ENCODE measurements around the gene IMMP2L. TPM values are rescaled to one million over a fixed set of nuclear protein-coding genes. Genes with fewer than 3 reads are reported as not detected.

IMMP2L gene
- total RNA-seq, 1 experiment from 2014 or later = 12.8 TPM

DNA sequence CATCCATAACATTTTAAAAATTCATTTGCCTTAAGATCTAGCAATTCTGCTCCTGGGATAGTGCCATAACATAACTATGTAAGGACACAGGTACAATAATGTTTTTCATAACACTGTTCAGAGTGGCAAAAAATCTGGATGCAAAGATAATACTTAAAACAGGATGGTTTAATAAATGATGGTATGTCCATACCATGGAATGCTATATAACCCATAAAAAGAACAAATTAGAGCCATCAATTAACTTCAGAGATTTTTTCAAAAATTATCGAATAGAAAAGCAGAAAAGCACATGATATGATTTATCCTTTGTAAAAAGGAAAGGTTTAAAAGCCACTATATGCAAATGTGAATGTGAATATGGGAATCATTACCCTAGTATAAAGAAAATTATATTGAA lies 664.8 kb downstream of the IMMP2L start:
- H3K4me3 ChIP-seq = no peak overlapping the region
- H3K27ac ChIP-seq = no peak overlapping the region
- no peaks in the 10 kb centered on the region for H3K36me3 ChIP-seq
- H3K4me1 ChIP-seq = no peaks in the 10 kb centered on the region
- 0 out of 2 replicates have a peak, but pooled peaks cover 4% of the 10 kb centered on the region for H3K9me3 ChIP-seq (replicated peaks)
- DNase-seq = no peak
- H3K27me3 ChIP-seq = no peaks in the 10 kb centered on the region

DNA sequence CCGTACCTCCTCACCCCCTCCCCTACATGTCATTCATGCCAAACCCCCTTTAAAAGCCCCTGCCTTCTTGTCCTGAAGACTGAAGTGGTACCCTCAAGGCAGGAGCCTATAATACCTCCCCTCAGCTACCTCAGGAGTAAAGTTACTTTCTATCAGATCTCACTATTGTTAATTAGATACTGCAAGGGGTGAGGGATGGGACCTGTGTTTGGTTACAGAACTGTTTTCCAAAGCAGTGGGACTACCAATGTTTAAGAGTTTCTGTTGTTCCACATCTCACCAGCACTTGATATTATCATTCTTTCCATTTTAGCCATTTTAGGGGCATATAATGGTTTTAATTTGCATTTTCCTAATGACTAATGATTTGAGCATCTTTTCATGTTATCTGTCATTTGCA lies 668.2 kb downstream of the IMMP2L start:
- Histone ChIP-seq H3K4me3 (no peak overlapping the region), H3K4me1 (no peaks in the 10 kb centered on the region), H3K36me3 (no peaks in the 10 kb centered on the region), H3K27ac (no peak overlapping the region), H3K9me3 (replicated peaks) (0 out of 2 replicates have a peak, but pooled peaks cover 4% of the 10 kb centered on the region), H3K27me3 (no peaks in the 10 kb centered on the region)
- no peak for DNase-seq

DNA sequence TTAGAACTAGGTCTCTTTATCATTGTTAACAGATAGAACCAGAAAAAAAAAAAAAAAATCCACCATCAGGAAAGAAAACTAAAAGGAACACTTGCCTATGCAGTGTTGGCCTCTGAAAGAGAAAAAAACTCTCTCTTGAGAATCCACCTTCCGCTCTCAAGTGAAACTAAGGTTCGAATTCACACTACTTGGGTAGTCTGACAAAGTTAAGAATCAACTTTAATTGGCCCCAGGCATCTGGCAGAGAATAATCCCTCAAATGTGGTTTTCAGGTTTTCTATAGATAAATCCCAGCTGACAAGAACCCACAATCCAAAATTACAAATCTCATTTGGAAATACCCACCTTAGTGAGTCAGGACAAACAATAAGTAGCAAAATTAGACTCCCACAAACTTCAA lies 671.1 kb downstream of the IMMP2L start:
- no peaks in the 10 kb centered on the region for H3K9me3 ChIP-seq (replicated peaks)
- no peaks in the 10 kb centered on the region for H3K4me1 ChIP-seq
- DNase-seq = no peak

DNA sequence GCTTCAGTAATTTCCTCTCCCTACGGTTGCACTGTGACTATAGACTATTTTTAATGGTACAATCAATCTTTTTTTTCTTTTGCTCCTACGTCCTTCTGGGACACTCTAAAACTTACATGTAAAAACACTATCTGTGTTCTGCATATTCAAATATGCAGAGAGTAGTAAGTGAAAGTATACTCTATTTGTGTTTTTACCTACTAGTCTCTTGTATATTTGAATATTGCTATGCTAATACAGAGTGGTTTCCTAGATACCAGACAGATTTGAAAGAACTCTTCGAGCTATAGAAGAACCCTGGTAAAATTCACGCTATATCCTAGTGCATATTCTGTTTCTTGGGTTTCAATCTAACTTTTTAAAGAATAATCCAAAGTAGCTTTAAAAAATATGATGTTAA lies 672.2 kb downstream of the IMMP2L start:
- H3K4me1 ChIP-seq = no peaks in the 10 kb centered on the region
- H3K27me3 ChIP-seq = no peaks in the 10 kb centered on the region

More for the DNA sequence above, 671.1 kb downstream of the IMMP2L start:
- no peaks in the 10 kb centered on the region for H3K36me3 ChIP-seq
- H3K27me3 ChIP-seq = no peaks in the 10 kb centered on the region
- H3K27ac ChIP-seq = no peak overlapping the region
- no peak overlapping the region for H3K4me3 ChIP-seq

DNA sequence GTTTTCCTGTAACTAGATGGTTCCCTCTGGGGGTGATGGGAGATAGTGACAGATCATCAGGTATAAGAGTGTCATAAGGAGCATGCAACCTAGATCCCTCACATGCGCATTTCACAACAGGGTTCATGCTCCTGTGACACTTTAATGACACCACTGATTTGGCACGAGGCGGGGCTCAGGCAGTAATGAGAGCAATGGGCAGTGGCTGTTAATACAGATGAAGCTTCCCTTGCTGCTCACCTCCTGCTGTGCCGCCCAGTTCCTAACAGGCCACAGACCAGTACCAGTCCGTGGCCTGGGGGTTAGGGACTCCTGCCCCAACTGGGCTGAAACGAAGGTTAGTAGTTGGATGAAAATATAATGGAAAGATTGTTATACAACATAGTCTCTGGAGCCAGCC lies 673.0 kb downstream of the IMMP2L start:
- H3K9me3 ChIP-seq (replicated peaks) = no peaks in the 10 kb centered on the region
- no peaks in the 10 kb centered on the region for H3K27me3 ChIP-seq
- no peaks in the 10 kb centered on the region for H3K4me1 ChIP-seq
- DNase-seq = no peak
- no peaks in the 10 kb centered on the region for H3K36me3 ChIP-seq
- H3K27ac ChIP-seq = no peak overlapping the region
- no peak overlapping the region for H3K4me3 ChIP-seq

More for the DNA sequence above, 672.2 kb downstream of the IMMP2L start:
- no peaks in the 10 kb centered on the region for H3K9me3 ChIP-seq (replicated peaks)
- DNase-seq = no peak
- no peaks in the 10 kb centered on the region for H3K36me3 ChIP-seq
- no peak overlapping the region for H3K4me3 ChIP-seq
- H3K27ac ChIP-seq = no peak overlapping the region

DNA sequence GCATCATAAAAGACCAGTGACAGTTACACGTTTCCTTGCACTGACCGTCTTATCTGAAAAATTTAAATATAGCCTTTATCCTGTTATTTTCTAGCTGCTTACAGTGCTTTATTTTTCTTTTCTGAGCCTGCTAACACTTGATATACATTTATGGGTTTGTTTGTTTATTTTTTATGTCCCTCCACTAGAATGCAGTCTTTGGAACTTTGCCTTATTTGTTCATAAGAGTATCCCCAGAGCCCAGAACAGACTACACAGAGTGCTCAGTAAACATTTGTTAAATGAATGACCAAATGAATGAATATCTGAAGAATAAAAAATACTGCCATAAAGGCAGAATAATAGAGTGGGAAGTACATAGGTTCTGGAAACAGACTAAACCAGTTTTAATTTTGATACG lies 673.7 kb downstream of the IMMP2L start:
- no peaks in the 10 kb centered on the region for H3K9me3 ChIP-seq (replicated peaks)
- no peak for DNase-seq
- H3K36me3 ChIP-seq = no peaks in the 10 kb centered on the region
- no peak overlapping the region for H3K27ac ChIP-seq
- H3K4me1 ChIP-seq = no peaks in the 10 kb centered on the region
- H3K27me3 ChIP-seq = no peaks in the 10 kb centered on the region
- H3K4me3 ChIP-seq = no peak overlapping the region

DNA sequence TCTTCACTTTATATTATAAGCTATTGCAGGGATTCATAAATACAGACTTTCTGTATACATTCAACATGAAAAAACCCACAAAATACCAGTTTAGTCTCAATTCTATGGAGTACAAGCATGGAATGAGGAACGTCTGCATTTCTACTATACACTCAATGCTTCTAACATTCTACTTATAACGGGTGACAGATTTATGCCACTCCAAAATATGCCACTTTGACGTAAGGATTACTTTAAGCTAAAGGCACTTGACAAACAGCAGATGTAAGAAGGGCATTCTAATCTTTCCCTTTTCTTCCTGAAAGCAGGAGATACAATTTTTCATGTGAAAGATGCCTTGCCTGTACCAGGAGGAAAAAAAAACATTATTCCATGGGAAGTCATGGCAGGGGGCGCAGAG lies 676.8 kb downstream of the IMMP2L start:
- Histone ChIP-seq H3K9me3 (replicated peaks) (no peaks in the 10 kb centered on the region), H3K4me3 (no peak overlapping the region), H3K4me1 (no peaks in the 10 kb centered on the region), H3K27me3 (no peaks in the 10 kb centered on the region), H3K27ac (no peak overlapping the region), H3K36me3 (no peaks in the 10 kb centered on the region)
- DNase-seq = no peak

DNA sequence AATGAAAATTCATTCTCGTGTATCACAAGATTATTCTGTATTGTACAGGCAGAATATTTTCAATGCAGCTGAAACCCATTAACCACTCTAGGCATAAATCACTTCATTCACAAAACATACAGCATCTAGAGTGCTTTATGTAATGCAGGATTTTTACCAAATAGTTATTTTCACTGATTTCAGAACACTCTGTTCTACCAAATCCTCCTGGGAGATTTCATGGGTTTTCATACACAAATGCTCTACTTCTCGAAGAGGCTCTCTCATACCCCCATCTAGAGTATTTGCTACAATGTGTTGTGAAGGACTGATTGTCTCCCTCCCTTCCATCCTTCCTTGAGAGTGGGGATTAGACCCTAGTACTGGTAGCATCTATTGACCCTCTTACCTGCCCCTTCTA lies 680.6 kb downstream of the IMMP2L start:
- Histone ChIP-seq H3K4me3 (no peak overlapping the region), H3K36me3 (no peaks in the 10 kb centered on the region), H3K9me3 (replicated peaks) (no peaks in the 10 kb centered on the region), H3K4me1 (no peaks in the 10 kb centered on the region), H3K27me3 (no peaks in the 10 kb centered on the region), H3K27ac (no peak overlapping the region)
- DNase-seq = no peak

DNA sequence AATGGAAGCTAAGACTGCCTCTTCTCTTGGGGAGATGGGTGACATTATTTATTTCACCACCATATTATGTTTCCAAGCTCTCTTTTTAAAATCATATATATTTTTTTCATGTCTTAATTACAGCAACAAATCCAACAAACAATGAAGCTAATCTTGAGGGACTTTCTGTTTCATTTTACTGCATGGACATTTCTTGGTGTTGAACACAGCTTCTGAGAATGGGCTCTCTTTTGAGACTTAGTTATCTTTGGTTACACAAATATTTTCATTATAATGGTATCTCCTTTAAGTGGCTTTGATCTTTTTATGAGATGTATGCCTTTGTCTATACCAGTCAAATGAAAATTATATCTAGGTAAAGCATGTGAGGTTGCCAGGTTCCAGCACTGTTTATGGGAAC lies 681.3 kb downstream of the IMMP2L start:
- no peak overlapping the region for H3K4me3 ChIP-seq

DNA sequence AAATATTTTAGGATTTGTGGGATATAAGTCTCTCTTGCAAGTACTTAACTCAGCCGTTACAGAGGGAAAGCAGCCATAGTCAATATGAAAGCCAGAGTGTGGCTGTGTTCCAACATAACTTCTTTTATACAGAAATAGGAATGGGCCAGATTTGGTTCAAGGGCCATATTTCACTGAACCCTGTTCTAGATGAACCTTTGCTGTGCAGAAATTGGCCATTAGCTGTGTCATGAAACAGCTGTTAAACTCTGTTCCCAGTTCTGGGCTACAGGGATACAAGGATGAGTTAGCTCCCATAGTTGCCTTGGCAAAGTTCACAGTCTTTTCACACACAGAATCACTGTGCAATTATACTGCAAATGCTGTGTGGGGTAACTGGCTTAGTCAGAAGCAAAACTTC lies 685.3 kb downstream of the IMMP2L start:
- H3K27ac ChIP-seq = no peak overlapping the region
- H3K4me1 ChIP-seq = no peaks in the 10 kb centered on the region
- H3K36me3 ChIP-seq = no peaks in the 10 kb centered on the region
- no peaks in the 10 kb centered on the region for H3K27me3 ChIP-seq
- no peak overlapping the region for H3K4me3 ChIP-seq
- H3K9me3 ChIP-seq (replicated peaks) = no peaks in the 10 kb centered on the region
- DNase-seq = no peak

More for the DNA sequence above, 681.3 kb downstream of the IMMP2L start:
- Histone ChIP-seq H3K27me3 (no peaks in the 10 kb centered on the region), H3K36me3 (no peaks in the 10 kb centered on the region), H3K4me1 (no peaks in the 10 kb centered on the region), H3K9me3 (replicated peaks) (no peaks in the 10 kb centered on the region), H3K27ac (no peak overlapping the region)
- DNase-seq = no peak

DNA sequence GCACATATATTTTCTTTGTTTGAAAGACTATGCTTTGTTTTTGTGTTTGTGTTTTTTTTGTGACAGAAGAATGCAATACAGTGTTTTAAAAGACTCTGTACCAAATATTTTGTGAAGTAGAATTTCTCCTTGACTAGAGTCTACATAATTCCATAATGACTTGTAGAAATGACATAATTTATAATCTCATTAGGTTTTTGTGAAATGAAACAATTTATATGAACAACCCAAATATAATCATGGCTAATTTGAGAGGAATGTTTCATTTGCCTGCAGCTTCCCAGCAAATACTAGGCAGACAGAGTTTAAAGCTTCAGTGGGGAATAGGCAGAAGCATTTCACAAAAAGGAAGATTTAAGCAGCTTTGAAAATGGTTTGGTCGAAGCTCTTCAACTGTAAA lies 686.9 kb downstream of the IMMP2L start:
- no peaks in the 10 kb centered on the region for H3K36me3 ChIP-seq
- no peak overlapping the region for H3K27ac ChIP-seq
- no peaks in the 10 kb centered on the region for H3K4me1 ChIP-seq
- no peaks in the 10 kb centered on the region for H3K27me3 ChIP-seq
- H3K4me3 ChIP-seq = no peak overlapping the region
- no peaks in the 10 kb centered on the region for H3K9me3 ChIP-seq (replicated peaks)
- DNase-seq = no peak

DNA sequence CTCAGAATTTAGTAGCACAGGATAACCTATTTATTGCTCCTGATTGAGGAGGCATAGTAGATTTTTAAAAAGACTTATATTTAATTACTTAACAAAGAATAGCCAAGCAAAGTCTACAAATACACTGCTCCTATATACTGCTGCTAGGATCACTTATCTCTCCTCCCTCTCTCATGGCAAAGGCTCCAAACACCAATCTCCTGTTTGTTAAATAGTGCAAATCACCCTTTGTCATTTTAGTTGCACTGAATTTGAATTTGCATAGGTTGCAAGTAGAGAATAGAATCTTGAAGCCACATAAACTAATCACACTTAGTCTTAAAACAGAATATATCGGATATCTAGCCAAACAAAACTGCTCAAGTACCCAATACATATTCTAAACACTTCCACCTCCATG lies 690.4 kb downstream of the IMMP2L start:
- no peak overlapping the region for H3K27ac ChIP-seq
- DNase-seq = no peak
- no peaks in the 10 kb centered on the region for H3K4me1 ChIP-seq
- no peaks in the 10 kb centered on the region for H3K36me3 ChIP-seq
- H3K4me3 ChIP-seq = no peak overlapping the region
- no peaks in the 10 kb centered on the region for H3K27me3 ChIP-seq
- H3K9me3 ChIP-seq (replicated peaks) = no peaks in the 10 kb centered on the region

DNA sequence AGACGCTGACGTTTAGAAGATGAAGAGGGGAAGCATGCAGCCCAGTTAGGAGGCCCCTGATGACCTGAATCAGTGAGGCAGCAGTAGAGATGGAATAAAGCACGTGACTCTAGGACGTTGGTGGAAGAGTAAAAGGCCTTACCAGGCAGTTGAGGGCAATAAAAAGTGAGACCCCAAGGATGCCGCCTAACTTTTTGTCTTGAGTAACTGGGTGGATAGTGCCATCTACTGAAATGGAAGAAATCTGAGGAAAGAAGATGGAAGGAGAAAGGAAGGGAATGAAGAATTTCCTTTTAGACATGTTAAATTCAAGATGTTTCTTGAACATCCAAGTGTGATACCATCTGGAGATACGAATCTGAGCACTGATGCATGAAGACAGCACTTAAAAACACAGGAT lies 691.4 kb downstream of the IMMP2L start:
- no peaks in the 10 kb centered on the region for H3K36me3 ChIP-seq
- no peak for DNase-seq

DNA sequence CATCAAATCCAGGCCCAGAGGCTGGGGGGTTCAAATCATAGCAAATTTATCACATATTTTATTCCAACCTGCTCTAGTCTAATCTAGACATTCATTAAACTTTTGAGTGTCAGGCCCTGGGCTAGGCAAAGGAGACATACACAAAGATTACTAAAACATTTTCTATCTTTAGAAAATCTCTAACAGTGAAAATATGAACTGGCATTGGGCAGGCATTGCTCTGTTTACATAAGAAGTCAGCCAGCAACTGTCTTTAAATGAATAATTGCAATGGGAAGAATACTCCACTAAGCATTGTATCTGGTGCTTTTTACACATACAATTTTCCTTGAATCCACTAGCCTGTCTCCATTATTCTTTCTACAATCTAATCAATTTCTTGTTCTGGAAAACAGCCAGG lies 693.8 kb downstream of the IMMP2L start:
- H3K36me3 ChIP-seq = no peaks in the 10 kb centered on the region
- no peaks in the 10 kb centered on the region for H3K9me3 ChIP-seq (replicated peaks)
- no peak overlapping the region for H3K4me3 ChIP-seq
- no peak overlapping the region for H3K27ac ChIP-seq
- no peaks in the 10 kb centered on the region for H3K27me3 ChIP-seq
- DNase-seq = no peak
- no peaks in the 10 kb centered on the region for H3K4me1 ChIP-seq

More for the DNA sequence above, 691.4 kb downstream of the IMMP2L start:
- Histone ChIP-seq H3K4me1 (no peaks in the 10 kb centered on the region), H3K4me3 (no peak overlapping the region), H3K27ac (no peak overlapping the region), H3K27me3 (no peaks in the 10 kb centered on the region), H3K9me3 (replicated peaks) (no peaks in the 10 kb centered on the region)

DNA sequence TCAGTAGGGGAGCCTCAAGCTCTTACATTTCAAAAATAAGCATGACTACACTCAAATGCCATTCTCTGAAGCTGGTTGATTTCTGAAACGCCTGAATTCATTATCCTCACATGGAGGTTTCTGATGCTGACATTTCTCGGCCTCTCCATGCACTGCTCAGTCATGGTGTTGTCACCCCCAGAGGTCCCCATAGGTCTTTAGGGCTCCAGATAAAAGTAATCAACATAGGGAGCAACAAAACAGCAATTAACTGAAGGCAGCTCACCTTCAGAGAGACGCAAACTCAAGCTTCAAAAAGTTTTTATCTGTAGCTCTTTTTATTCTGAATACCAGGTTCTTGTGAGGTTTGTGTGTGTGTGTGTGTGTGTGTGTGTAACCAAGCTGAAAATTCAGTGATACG lies 694.5 kb downstream of the IMMP2L start:
- no peaks in the 10 kb centered on the region for H3K27me3 ChIP-seq
- no peak for DNase-seq
- H3K4me3 ChIP-seq = no peak overlapping the region
- H3K9me3 ChIP-seq (replicated peaks) = no peaks in the 10 kb centered on the region
- H3K36me3 ChIP-seq = no peaks in the 10 kb centered on the region
- H3K27ac ChIP-seq = no peak overlapping the region
- no peaks in the 10 kb centered on the region for H3K4me1 ChIP-seq

DNA sequence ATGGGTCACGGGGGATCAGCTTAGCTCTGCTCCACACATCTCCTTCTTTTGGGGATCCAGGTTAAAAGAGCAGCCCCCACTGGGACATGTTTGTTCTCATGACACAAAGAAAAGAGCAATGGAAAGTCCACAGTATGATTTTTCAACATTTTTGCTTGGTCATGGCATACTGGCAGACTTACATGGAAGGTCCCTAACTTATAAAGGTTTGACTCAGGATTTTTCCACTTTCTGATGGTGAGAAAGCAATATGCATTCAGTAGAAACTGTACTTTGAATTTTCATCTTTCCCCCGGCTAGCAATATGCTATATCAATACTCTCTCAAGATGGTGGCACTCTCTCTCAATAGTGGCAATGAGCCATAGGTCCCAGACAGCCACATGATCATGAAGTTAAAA lies 699.0 kb downstream of the IMMP2L start:
- no peak for DNase-seq
- no peaks in the 10 kb centered on the region for H3K4me1 ChIP-seq
- no peak overlapping the region for H3K27ac ChIP-seq
- no peaks in the 10 kb centered on the region for H3K36me3 ChIP-seq
- no peaks in the 10 kb centered on the region for H3K27me3 ChIP-seq
- H3K4me3 ChIP-seq = no peak overlapping the region
- no peaks in the 10 kb centered on the region for H3K9me3 ChIP-seq (replicated peaks)

DNA sequence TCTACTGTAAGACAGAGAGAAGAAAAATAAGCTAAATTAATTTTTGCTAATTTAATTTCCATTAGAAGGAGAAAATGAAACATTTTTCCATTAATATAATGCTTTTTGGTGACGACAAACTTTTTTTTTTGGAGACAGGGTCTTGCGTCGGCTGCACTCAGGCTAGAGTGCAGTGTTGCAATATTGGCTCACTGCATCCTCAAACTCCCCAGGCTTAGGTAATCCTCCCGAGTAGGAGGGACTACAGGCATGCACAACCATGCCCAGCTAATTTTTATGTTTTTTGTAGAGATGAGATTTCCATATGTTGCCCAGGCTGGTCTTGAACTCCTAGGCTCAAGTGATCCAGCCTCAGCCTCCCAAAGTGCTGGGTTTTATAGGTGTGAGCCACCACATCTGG lies 701.1 kb downstream of the IMMP2L start:
- H3K36me3 ChIP-seq = no peaks in the 10 kb centered on the region
- no peaks in the 10 kb centered on the region for H3K9me3 ChIP-seq (replicated peaks)
- H3K27me3 ChIP-seq = no peaks in the 10 kb centered on the region
- peaks cover 6% of the 10 kb centered on the region for H3K4me1 ChIP-seq
- no peak for DNase-seq
- no peak overlapping the region for H3K27ac ChIP-seq
- no peak overlapping the region for H3K4me3 ChIP-seq

Measured in SJCRH30 (cell line).